GM21447 (cell line): Measurements from ENCODE around the gene PITPNB.

ENCODE experiments used
- ATAC-seq: cut with Tn5 transposase; IDR thresholded peaks from one replicate; pipeline ENCODE4 v1.9.1; 2021; ENCODE audit not compliant: unreplicated experiment

The PITPNB gene

DNA sequence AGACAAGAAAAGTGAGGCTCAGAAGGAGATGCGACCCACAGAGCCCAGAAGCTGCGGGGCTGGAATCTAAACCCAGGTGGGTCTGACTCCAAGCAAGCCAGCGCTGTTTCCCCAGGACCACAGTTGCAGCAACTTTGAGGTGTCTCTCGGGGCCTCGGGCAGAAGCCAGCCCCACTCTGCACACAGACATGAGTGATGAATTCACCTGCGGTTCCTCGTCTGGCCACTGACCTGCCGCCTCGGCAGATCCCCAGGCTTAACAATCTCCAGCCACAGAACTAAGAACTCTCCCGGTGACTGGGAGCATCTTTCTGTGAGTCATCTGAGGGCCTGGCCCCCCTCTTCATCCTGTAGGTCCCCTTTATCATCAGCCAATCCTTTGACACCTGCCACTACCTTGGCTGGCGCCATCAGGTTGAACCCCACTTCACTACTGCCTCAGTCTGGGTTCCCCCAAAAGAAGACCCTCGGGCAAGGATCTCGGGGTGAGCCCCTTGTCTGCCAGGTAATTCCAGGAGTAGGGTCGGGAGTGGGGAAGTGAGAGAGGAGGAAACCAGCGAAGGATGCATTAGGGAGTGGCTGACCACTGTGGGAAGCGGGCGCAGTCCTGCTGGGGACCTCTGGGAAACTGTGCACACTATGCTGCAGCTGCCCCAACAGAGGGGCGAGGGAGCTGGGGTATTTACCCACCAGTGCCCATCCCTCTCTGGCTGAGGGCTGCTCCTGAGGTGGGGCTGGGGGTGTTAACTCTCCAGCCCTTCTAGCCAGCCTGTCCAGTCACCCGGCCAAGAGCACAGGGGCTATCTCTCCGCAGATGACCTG is 84.5 kb downstream of the PITPNB start:
- no peak for ATAC-seq

DNA sequence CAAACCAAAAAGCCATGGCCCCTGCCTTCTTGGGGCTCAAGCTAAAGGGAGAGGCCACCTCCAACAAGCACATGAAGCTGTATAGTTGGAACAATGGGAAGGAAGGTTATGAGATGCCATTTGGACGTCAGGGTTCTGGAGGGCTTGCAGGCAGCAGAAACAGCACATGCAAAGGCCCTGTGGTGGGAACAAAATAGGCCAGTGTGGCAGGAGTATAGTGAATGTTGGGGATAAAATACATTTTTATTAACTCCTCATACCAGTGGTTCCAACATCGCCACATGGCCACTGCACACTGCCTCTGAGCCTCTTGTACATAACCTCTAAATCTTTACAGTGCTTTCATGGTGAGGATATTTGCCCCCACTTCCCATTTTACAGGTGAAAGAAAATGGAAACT is 85.3 kb downstream of the PITPNB start:
- no peak for ATAC-seq

DNA sequence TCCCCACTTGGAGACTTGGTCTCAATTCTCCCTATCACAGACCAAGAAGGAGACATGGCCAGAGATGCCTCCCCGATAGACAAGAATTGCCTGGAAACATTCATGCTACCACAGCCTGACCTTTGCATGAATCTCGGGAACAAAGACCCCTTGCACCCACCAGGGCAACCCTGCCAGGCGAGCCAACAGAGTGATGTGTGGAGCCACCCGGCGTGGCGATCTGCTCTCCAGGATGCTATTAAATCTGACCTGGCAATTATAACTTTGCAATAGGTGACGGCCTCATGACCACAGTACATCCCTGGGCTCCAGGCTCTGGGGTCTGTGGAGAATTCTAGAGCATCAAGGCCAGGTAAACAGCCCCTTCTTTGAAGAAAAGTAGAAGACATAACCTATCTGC is 86.5 kb downstream of the PITPNB start:
- no peak for ATAC-seq

DNA sequence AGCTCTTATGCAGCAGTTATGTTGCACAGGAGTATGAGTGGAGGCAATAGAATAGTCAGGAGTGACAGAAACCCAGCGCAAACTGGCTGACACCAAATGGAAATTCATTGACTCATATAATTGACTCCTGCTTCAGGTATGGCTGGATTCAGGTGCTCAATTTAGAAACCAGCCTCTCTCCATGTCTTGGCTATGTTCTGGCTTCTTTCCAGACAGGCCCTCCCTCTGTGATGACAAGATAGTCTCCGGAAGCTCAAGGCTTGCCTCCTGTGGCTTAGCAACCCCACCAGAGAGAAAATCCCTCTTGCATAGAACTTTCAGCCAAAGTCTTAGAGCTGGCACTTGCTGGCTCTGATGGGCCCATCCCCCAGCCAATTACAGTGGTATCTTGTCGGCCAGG is 89.4 kb downstream of the PITPNB start:
- no peak for ATAC-seq

DNA sequence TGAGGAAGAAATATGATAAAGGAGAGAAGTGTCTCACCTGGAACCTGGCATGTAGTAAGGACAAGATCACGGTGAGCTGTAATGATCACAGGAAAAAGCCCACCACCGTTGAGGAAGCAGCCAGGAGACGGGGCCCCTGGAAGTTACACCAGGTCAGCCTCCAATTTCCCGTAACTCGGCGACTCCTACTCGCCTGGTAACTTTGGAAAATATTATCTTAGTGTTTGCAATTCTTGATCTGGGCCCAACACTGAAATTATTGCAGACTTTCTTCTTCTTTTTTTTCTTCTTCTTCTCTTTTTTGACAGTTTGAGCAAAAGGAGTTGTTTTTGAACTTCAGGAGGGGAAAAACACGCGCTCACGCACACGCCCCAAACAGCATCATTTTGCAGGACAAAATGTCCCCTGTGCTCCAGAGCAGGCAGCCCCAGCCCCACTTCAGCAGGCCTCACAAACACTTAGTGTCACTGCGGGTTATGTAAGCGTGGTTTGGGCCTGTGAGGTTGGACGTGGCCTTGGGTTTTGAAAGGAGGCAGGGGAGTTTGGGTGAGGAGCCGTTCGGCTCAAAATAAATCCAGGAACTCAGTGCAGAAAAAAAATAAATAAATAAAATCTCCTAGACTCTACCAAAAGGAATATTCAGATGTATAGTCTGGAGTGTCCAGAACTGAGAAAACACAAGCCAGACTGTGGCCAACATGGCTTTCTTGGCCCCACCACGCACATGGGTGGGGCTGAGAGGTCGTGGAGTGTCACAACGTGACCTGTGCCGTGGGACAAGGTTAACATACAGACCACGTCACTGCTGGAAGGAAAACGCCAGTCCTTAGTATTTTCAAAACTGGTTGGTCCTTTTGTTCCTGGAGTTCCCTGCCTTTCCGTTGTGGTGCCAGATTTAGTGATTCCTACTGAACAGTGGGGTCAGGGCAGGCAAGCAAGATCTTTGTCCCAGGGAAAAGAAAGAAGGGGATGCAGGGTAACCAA is 91.2 kb downstream of the PITPNB start:
- no peak for ATAC-seq

DNA sequence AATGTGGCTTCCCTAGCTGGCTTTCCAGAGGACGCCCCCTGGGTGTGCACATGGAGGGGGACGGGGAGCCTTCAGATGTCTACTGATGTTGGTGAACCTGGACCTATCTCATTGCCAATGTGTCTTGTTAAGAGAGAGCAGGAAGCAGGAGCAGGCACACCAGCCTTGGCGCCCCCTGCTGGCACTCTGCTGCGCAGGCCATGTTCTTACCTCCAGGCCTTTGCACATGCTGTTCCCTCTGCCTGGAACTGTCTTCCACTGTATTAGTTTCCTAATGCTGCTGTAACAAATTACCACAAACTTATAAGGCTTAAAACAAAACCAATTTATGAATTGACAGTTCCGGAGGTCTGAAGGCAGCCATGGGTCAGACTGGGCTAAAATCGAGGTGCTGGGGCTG is 93.9 kb downstream of the PITPNB start:
- ATAC-seq, result no peak

DNA sequence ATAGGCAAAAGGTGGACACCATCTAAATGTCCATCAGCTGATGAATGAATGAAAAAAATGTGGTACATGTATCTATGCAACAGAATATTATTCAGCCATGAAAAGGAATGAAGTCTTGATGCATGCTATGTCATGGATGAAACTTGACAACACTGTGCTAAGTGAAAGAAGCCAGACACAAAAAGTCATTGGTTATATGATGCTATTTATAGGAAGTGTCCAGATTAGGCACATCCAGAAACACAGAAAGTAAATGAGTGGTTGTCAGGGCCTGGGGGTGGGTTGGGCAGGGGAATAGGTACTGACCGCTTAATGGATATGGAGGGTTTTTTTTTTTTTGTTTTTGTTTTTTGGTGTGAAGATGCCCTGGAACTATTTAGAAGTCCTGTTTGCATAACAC is 95.8 kb downstream of the PITPNB start:
- ATAC-seq, result no peak

DNA sequence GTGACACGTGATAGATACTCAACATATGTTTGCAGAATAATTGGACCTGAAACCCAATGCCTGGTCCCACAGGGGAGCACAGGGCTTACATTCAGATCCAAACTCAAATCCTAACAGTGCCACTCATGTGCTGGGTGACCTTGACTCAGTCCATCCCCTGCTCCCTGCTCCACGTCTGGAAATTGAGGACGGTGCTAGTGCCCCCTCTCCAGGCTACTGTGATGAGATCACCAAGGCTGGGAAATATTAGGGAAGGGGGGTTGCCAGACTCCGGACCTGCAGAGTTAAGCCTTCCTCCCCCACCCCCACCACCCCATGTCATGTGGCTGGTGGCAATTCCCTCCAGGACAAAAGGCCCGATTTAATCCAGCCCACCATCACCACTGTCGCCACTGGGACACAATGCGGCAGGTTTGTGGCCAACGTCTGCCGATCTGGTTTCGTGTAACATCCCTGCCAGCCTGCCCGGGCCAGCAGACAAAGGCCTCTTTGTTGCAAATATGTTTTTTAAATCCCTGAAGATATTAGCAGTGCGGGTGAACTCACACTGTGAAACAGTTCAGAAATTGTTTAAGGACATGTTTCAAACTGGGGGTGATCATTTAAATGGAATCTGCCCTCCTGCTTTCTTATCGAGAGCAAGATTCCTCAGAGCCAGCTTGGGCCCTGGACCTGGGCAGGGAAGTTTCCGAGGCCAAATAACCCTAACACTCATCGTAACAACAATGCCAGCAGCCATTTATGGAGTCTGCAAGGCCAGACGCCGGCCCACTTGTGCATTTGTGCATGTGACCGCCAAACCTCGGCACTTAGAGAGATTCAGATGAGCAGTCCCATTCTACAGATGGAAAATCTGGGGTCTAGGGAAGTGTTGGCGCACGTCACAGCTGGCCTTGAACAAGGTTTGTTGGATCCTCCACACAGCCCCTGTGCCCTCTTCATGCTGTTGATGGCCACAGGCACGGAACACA is 97.9 kb downstream of the PITPNB start:
- ATAC-seq, result no peak

DNA sequence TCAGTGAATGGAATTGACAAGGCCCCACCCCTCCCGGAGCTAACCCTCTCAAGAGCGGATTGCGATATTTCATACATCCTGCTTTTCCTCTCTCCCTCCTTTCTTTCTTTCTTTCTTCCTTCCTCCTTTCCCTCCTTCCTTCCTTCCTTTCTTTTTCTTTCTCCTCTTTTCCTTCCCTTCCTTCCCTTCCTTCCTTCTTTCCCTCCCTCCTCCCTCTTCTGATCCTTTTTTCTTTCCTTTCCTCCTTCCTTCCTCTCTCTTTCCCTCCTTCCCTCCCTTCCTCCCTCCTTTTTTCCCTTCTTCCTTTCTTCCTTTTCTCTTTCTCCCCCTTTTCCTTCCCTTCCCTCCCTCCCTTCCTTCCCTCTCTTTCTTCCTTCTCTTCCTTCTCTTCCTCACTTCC is 102.5 kb downstream of the PITPNB start:
- no peak for ATAC-seq

DNA sequence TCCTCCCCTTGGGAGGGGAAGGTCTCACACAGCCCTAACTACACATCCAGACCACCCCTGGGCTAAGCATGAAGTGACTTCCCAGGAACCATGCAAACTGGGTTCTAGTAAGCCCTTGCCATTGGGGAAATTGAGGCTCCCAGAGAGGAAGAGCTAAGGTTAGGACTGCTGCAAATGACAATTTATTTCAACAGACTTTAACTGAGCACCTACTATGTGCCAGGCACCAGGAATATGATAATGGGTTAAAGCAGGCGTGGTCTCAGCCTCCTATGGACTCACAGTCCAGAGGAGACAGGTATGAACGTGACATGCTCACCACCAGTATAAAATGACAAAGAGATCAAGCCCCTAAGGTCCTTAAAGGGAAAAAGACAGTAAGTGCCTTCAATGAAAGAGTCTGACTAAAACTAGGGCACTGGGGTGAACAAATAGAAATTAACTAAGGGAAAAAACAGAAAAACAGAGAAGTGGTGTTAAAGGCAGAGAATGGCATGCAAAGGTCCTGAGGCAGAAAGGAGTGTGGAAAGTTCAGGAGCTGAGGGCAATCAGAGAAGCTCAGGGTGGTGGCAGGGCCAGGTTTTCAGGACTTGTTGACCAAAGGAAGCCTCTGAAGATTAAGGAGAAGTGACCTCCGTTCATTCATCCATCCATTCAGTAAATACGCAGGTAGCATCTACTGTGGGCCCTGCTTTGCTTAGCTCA is 103.1 kb downstream of the PITPNB start:
- no peak for ATAC-seq

DNA sequence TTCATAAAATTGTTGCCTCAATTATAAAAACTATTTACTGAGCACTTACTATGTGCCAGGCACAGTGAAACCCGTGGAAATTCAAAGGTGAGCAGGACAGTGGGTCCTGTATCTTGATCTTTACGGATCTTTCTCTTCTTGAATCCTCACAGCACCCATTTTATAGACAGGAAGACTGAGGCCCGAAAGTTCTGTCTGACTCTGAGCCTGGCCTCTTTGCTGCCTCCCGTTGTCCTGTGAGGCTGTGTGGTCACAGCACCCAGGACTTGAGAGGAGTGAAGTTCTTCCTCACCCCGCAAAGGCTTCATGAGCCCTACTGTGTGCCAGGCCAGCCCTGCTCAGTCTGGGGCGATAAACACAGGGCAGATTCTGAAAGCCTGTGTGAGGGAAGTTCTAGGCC is 104.1 kb downstream of the PITPNB start:
- ATAC-seq, result no peak

DNA sequence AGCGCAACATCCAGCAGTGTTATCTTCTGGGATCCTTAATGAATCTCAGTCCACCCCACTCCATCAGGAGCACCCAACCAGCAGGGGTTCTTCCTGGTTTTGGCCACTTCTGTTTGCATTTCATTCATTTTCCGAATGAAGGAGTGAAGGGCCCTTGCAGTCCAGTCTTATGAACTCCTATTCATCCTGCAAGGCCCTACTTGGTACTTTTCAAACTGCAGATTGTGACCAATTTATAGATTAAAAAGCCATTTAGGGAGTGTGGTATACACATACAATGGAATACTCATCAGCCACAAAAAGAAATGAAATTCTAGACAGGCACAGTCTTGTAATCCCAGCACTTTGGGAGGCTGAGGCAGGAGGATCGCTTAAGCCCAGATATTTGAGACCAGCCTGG is 107.3 kb downstream of the PITPNB start:
- ATAC-seq, result no peak

DNA sequence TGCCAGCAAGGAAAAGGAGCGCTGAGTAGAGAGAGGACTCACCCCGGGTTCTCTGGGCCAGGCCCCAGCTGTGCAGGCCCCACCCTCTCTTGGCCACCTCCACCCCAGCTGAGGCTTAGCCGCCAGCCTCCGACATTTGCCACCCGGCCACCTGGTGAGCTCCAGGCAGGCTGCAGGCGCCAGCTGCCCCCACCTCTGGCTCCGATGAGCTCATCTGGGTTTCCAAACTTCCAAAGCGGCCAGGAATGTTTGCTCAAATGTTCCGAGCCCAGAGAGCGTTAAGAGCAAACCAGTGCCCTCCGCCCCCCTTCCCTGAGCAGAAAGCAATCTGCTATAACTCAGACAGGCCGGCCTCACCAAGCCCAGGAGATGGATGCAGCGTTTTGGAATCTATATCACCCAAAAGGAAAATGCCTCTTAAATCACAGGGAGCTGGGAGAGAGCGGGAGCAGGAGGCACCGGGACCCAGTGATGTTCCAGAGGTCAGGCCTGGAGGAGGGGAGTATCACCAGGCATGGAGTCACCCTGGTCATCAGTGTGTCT is 108.4 kb downstream of the PITPNB start:
- no peak for ATAC-seq

DNA sequence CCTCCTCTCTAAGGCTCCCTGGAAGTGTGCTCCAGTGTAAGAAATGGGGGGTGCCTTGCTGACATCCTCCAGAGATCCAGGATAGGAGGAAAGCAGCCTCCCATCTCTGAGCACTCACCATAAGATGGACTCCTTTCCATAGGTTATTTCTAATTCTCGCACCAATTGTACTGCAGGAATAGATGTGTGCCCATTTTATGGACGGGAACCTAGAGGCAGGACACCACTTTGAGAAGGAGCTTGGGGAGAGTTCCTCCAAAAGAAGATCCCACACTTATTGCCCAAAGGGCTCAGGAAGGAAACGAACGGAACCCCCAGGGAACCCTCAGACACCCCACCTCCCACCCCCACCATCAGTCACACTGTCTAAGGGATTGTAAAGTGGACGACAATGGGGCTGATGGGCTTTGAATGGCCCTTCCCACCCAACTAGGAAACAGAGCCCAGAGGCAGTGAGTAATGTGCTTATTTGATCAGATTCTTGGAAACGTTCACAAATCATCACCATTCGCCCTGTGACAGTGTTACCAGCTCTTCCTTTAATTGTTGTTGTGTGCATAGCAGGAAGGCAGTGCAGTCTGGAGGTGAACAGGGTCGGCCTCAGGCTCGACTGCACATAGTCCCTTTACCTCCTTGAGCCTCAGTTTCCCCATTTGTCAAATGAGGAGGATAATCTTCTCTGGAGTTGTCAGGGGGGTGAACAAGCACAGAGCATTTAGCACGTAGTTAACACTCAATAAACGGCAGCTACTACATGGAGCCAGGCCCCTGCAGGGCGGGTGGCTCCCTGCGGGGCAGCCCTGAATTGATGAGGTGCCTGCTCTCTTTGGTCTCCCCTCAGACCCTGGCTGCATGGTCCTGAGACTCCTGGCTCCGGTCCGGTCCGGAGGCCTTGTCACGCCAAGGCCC is 109.1 kb downstream of the PITPNB start:
- no peak for ATAC-seq

DNA sequence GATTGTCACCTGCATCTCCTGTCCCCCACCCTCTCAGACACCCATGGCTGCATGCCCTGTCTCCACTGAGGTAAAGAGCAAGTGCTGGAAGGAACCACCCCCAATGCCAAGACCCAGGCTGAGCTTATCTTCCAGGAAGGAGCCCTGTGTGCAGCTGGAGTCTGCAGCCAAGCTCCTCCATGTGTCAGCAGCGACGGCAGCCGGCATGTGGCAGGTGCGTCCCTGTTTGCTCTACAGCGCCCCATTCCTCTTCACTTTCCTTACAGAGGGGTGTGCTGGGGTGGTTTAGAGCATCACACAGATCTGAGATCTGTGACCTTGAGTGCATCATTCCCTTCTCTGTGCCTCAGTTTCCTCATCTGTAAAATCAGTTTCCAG is 109.8 kb downstream of the PITPNB start:
- no peak for ATAC-seq

DNA sequence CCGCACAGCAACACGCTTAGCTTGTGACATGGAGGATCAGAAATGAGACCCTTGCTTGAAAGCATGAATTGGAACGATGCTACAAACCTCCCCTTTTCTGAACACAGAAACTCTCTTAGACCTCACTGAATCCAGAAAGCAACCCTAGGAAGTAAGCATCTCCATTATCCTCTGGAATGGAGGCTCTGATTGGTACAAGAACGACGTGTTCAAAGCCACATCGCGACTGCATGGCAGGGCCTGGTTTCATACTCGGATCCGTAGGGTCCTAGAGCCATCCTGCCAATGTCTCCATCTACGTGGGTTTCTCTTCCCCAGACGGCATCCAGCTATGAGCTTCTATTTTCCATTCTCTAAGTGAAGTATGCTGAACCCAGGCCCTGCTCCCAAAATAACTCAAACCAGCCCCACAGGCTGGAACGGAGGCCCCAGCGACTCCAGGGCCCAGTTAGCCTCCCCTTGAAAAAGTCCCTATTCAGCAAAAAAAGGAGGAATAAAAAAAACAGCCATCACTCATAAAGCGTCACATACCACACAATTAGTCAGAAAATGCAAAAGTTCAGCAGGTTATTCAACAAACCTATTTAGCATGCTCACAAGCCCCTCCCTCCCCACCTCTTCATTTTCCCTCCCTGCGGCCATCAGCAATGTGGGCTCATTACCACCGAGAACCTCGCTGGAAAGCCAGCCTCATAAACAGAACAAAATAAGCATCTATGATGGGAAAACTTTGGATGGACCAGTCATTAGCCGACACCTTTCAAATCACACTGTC is 110.4 kb downstream of the PITPNB start:
- no peak for ATAC-seq

DNA sequence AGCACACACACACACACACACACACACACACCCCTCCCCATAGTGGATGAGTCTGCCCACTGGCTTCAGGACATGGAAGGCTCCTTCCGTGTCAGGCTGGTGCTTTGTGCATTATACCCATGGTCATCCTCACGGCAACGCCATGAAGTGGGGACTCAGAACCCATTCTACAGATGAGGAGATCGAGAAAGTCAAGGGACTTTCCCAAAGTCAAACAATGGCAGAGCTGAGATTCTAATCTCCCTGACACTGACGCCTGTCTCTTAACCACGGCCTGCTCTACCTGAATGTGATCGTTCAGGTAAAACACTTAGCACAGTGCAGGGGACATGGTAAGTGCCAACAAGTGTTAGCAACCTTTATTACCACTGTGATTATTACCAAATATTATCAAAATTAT is 113.2 kb downstream of the PITPNB start:
- no peak for ATAC-seq
